PFSK-1 (cell line): ENCODE measurements around the gene IGSF21.

Experiments
- FOXP2 ChIP-seq: optimal IDR thresholded peaks from 2 replicates; pipeline ENCODE3; 2011; ENCODE audit warnings: borderline replicate concordance, control low read depth, inconsistent platforms; ENCODE audit not compliant: insufficient read depth; ENCODE audit errors: extremely low read length, extremely low read depth
- POLR2AphosphoS5 ChIP-seq: IDR thresholded peaks from 2 replicates; pipeline ENCODE4 v1.6.1; 2012; ENCODE audit warnings: low read depth, mild to moderate bottlenecking, control low read depth, low read length, moderate library complexity
- REST ChIP-seq, 2 experiments: IDR thresholded peaks; 2 replicates each; pipeline versions ENCODE4 v1.6.1 to v1.8.0; 2011 to 2012; ENCODE audit warnings: low read depth in 2 of 2, low read length in 2 of 2, control low read depth in 1 of 2, inconsistent platforms in 1 of 2, mild to moderate bottlenecking in 1 of 2, moderate library complexity in 1 of 2; ENCODE audit not compliant: insufficient read depth in 1 of 2
- SIN3A ChIP-seq: IDR thresholded peaks from 2 replicates; pipeline ENCODE4 v1.6.1; 2012; ENCODE audit warnings: mild to moderate bottlenecking, low read length, moderate library complexity, borderline replicate concordance; ENCODE audit not compliant: insufficient read depth
- TAF1 ChIP-seq: IDR thresholded peaks from 2 replicates; pipeline ENCODE4 v1.6.1; 2012; ENCODE audit warnings: low read length, control low read depth, borderline replicate concordance; ENCODE audit not compliant: insufficient read depth

The IGSF21 gene

GRCh38 chr1:18064534-18064933 lies 43.1 kb upstream of the IGSF21 start:
- TF ChIP-seq SIN3A: no peak

- TF ChIP-seq REST (IDR thresholded peaks at IDR 0.05; ENCODE audit: insufficient read depth in 1 of 2, low read depth in 2 of 2, low read length in 2 of 2) (no peak), FOXP2 (no peak), SIN3A (no peak), POLR2AphosphoS5 (no peak), TAF1 (no peak)
Observed at GRCh38 chr1:18066576-18066975, 41.0 kb upstream of the IGSF21 start.

- TF ChIP-seq FOXP2: no peak
- TF ChIP-seq POLR2AphosphoS5: no peak
- no peak for TF ChIP-seq TAF1
- no peak for TF ChIP-seq SIN3A
- no peak for TF ChIP-seq REST (IDR thresholded peaks at IDR 0.05; ENCODE audit: insufficient read depth in 1 of 2, low read depth in 2 of 2, low read length in 2 of 2)
Observed at GRCh38 chr1:18069903-18070302, 37.7 kb upstream of the IGSF21 start.

GRCh38 chr1:18072066-18072465 lies 35.5 kb upstream of the IGSF21 start:
- no peak for TF ChIP-seq REST (IDR thresholded peaks at IDR 0.05; ENCODE audit: insufficient read depth in 1 of 2, low read depth in 2 of 2, low read length in 2 of 2)

GRCh38 chr1:18073066-18073642 lies 34.4 kb upstream of the IGSF21 start:
- TF ChIP-seq SIN3A (no peak), TAF1 (no peak), POLR2AphosphoS5 (no peak), FOXP2 (no peak), REST (IDR thresholded peaks at IDR 0.05; ENCODE audit: insufficient read depth in 1 of 2, low read depth in 2 of 2, low read length in 2 of 2) (no peak)
